ENCODE data around the gene PPP2R3C.
"Not testable (repeated sequence)": the region's sequence is repeated elsewhere in the genome, so short reads cannot be mapped to it uniquely, and the experiment has no call there.

Gene PPP2R3C

DNA sequence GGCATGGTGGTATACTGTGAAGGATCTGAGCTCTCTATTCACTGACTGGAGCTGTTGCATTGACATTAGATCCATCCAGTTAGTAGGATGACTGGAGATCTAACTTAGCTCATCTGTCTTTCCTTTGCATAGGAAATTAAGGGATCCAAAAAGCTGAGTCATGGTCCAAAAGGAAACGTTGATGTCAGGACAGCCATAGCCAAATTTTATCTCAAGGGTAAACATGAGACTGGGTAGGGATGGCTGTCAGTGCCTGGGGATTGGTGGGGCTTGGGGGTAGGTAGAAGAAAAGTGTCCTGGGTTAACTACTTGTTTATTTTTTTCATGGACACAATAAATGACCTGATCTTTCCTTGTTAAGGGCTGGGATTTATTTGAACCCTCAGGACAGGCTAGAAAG lies 71.1 kb downstream of the PPP2R3C start:
- no peak for DNase-seq

- no peak for DNase-seq
Observed at GRCh38 chr14:35047976-35048513, 73.7 kb downstream of the PPP2R3C start.

DNA sequence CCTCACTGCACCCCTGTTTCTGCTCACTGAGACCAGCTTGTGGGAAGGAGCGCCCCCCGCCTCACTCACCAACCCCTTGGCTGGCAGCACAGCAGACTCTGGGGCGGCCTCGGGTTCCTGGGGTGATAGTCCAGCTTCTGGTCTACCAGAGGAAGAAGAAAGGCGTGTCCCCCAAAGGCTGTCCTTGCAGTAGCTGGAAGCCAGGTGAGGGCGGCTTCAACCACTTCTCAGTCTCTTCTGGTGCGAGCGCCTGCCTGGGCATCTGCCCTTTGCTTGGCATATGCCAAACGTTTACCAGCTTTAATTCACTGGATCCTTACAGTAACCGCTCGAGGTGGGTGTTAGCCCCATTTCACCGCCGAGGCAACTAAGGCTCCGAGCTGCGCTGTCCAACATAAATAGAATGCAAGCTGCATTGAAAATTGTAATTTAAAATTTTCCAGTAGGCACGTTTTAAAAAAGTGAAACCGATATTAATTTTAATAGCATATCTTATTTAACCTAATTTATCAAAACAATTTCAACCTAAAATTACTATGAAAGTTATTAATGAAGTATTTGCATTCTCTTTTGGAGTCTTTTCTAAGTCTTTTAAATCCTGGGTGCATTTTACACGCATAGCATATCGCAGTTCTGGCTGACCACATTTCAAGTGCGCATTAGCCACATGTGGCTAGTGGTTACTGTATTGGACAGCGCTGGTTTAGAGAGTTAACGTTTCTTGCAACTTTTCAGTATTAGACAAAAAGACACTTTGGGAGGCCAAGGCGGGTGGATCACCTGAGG lies 74.8 kb downstream of the PPP2R3C start:
- DNase-seq = no peak

DNA sequence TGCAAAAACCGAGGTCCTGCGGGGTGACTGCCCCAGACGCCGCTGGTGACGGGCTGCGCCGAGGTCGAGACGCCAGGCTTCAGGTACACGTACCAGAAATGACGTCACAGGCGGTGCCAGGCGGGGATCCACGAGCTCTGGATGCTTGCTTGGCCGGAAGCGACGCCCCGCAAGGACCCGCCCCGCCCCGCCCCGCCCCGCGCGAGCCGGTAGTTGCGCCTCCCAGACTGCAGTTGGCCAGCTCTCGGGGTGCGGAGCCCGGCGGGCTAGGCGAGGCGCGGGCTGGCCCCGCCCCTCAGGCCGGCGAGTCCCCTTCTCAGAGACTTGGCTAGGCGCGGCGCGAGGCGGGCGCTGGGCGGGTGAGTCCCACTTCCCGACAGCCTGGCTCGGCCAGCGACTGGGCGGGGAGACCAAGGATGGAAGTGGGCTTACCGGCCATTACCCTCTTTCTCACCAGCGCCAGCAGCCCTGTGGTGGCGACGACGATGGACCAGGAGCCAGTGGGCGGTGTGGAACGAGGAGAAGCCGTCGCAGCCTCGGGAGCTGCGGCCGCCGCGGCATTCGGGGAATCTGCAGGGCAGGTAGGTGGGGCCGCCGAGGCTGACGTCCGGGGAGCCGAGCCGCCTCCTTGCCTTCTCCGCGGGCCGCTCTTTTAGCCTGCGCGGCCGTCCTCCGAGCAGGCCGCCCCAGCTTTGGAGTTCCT lies 75.6 kb downstream of the PPP2R3C start, which contains the start of gene FAM177A1:
TSS of gene FAM177A1 (plus strand) at position 225 of the 703 bp plus-strand sequence. CDS start at position 417, 192 bp downstream.
- DNase-seq = peak; percentile 98

GRCh38 chr14:35045798-35046047 lies 76.1 kb downstream of the PPP2R3C start:
- no peak for DNase-seq

GRCh38 chr14:35044939-35045797 lies 76.6 kb downstream of the PPP2R3C start:
- DNase-seq = no peak

GRCh38 chr14:35043046-35043445 lies 78.7 kb downstream of the PPP2R3C start:
- no peak for DNase-seq

GRCh38 chr14:35042632-35043031 lies 79.2 kb downstream of the PPP2R3C start:
- no peak for DNase-seq

GRCh38 chr14:35038312-35038711 lies 83.5 kb downstream of the PPP2R3C start:
- DNase-seq = not testable (repeated sequence)

Data from activated CD8-positive, alpha-beta memory T cell treated with anti-CD3 and anti-CD28 coated beads, Interleukin-2, amount 50 U/mL, for 48 hours (primary cell).